Transverse colon (tissue), 3 donors: Measurements from ENCODE around the gene RAPH1.

Experiments
- CTCF ChIP-seq, 5 experiments: fragments of 200-600 bp in 3 of 5; fragments of 450-650 bp in 2 of 5; sonication (generic) in 3 of 5; IDR thresholded peaks; 1 replicate in 2 of 5; 2 replicates in 3 of 5; pipeline ENCODE4 v1.5.1; 2016 to 2017; ENCODE audit warnings: antibody characterized with exemption in 5 of 5, inconsistent platforms in 3 of 5, mild to moderate bottlenecking in 2 of 5, moderate library complexity in 1 of 5
- POLR2A ChIP-seq: fragments of 450-650 bp; IDR thresholded peaks from one replicate; pipeline ENCODE4 v1.6.1; 2016; ENCODE audit warnings: antibody characterized with exemption, mild to moderate bottlenecking, moderate library complexity

GRCh38 chr2:203492965-203493364 lies 42.1 kb downstream of the RAPH1 start:
- no peak for TF ChIP-seq CTCF (IDR thresholded peaks at IDR 0.05)
- no peak for TF ChIP-seq POLR2A
